Measurements from ENCODE around the gene RANBP1. TPM values are rescaled to one million over a fixed set of nuclear protein-coding genes. Genes with fewer than 3 reads are reported as not detected.

The RANBP1 gene
- total RNA-seq, 1 donor from 2014 or later, result 106 TPM

- no peak for DNase-seq (ENCODE audit: low spot score)
Observed at GRCh38 chr22:20136603-20136873, 20.6 kb downstream of the RANBP1 start.

GRCh38 chr22:20137113-20137512, 21.2 kb downstream of the RANBP1 start:
- DNase-seq (ENCODE audit: low spot score), result no peak

GRCh38 chr22:20137671-20138416, 21.9 kb downstream of the RANBP1 start:
- DNase-seq (ENCODE audit: low spot score), result no peak

- no peak for DNase-seq (ENCODE audit: low spot score)
Observed at GRCh38 chr22:20138417-20138738, 22.5 kb downstream of the RANBP1 start.

- DNase-seq (ENCODE audit: low spot score), result no peak
Observed at GRCh38 chr22:20138868-20139267, 23.0 kb downstream of the RANBP1 start.

- DNase-seq (ENCODE audit: low spot score), result no peak
Observed at GRCh38 chr22:20139391-20140106, 23.6 kb downstream of the RANBP1 start.

GRCh38 chr22:20140107-20140445, 24.2 kb downstream of the RANBP1 start:
- DNase-seq (ENCODE audit: low spot score), result no peak

GRCh38 chr22:20140521-20140964, 24.6 kb downstream of the RANBP1 start:
- DNase-seq (ENCODE audit: low spot score), result no peak

GRCh38 chr22:20141186-20142077, 25.5 kb downstream of the RANBP1 start:
- DNase-seq (ENCODE audit: low spot score), result no peak

- no peak for DNase-seq (ENCODE audit: low spot score)
Observed at GRCh38 chr22:20142711-20143621, 27.1 kb downstream of the RANBP1 start.

GRCh38 chr22:20143883-20144665, 28.2 kb downstream of the RANBP1 start:
- DNase-seq (ENCODE audit: low spot score), result no peak

GRCh38 chr22:20145206-20145831, 29.4 kb downstream of the RANBP1 start:
- DNase-seq (ENCODE audit: low spot score), result no peak

- DNase-seq (ENCODE audit: low spot score), result no peak
Observed at GRCh38 chr22:20145832-20146223, 29.9 kb downstream of the RANBP1 start.

GRCh38 chr22:20146777-20147176, 30.9 kb downstream of the RANBP1 start:
- no peak for DNase-seq (ENCODE audit: low spot score)

GRCh38 chr22:20147237-20147988, 31.5 kb downstream of the RANBP1 start:
- DNase-seq (ENCODE audit: low spot score), result no peak

- DNase-seq (ENCODE audit: low spot score), result no peak
Observed at GRCh38 chr22:20148414-20148813, 32.5 kb downstream of the RANBP1 start.

- no peak for DNase-seq (ENCODE audit: low spot score)
Observed at GRCh38 chr22:20149257-20150250, 33.6 kb downstream of the RANBP1 start.

Data from ureter (tissue), 1 donor.